Trophoblast cell (in vitro differentiated cells and primary cell): ENCODE data around the gene OTUB1.

Experiments
- DNase-seq, 2 donors: peaks; one replicate each; pipeline ENCODE4 v3.0.0-alpha.2; 2016
- H2AFZ ChIP-seq: 2 replicates; pipeline ENCODE4 v1.6.1; 2013; ENCODE audit warnings: low read length, moderate library complexity, mild to moderate bottlenecking; ENCODE audit not compliant: insufficient read depth, poor library complexity
- H2AK5ac ChIP-seq: 2 replicates; pipeline ENCODE4 v1.6.1; 2013; ENCODE audit warnings: mild to moderate bottlenecking, low read length
- H2BK120ac ChIP-seq: 2 replicates; pipeline ENCODE4 v1.6.1; 2013; ENCODE audit warnings: low read length, mild to moderate bottlenecking, moderate library complexity; ENCODE audit not compliant: insufficient read depth, poor library complexity
- H2BK12ac ChIP-seq: 2 replicates; pipeline ENCODE4 v1.6.1; 2013; ENCODE audit warnings: mild to moderate bottlenecking, low read length, moderate library complexity
- H2BK5ac ChIP-seq: 2 replicates; pipeline ENCODE4 v1.6.1; 2013; ENCODE audit warnings: low read length, low read depth, moderate library complexity, mild to moderate bottlenecking; ENCODE audit not compliant: poor library complexity
- H3K14ac ChIP-seq: 2 replicates; pipeline ENCODE4 v1.6.1; 2013; ENCODE audit warnings: mild to moderate bottlenecking, low read length
- H3K18ac ChIP-seq: 2 replicates; pipeline ENCODE4 v1.6.1; 2013; ENCODE audit warnings: mild to moderate bottlenecking, low read length
- H3K23ac ChIP-seq: 2 replicates; pipeline ENCODE4 v1.6.1; 2013; ENCODE audit warnings: low read length
- H3K27ac ChIP-seq: 2 replicates; pipeline ENCODE4 v1.5.1; 2013; ENCODE audit warnings: low read depth, mild to moderate bottlenecking, inconsistent platforms, low read length, moderate library complexity
- H3K27me3 ChIP-seq: 2 replicates; pipeline ENCODE4 v1.6.1; 2013; ENCODE audit warnings: inconsistent platforms, mild to moderate bottlenecking, low read length, moderate library complexity; ENCODE audit not compliant: insufficient read depth
- H3K36me3 ChIP-seq, 2 experiments: 1 replicate in 1 of 2; 2 replicates in 1 of 2; pipeline ENCODE4 v1.6.1; 2013; ENCODE audit warnings: low read length in 2 of 2, mild to moderate bottlenecking in 2 of 2, moderate library complexity in 1 of 2; ENCODE audit not compliant: insufficient read depth in 2 of 2, control insufficient read depth in 1 of 2
- H3K4ac ChIP-seq: 2 replicates; pipeline ENCODE4 v1.6.1; 2013; ENCODE audit warnings: low read depth, mild to moderate bottlenecking, low read length, moderate library complexity
- H3K4me1 ChIP-seq, 2 experiments: 1 replicate in 1 of 2; 2 replicates in 1 of 2; pipeline ENCODE4 v1.6.1; 2013; ENCODE audit warnings: low read length in 2 of 2, mild to moderate bottlenecking in 2 of 2, moderate library complexity in 1 of 2; ENCODE audit not compliant: insufficient read depth in 2 of 2, control insufficient read depth in 1 of 2
- H3K4me2 ChIP-seq: 2 replicates; pipeline ENCODE4 v1.6.1; 2013; ENCODE audit warnings: inconsistent platforms, mild to moderate bottlenecking, low read length, moderate library complexity
- H3K4me3 ChIP-seq: 2 replicates; pipeline ENCODE4 v1.5.1; 2013; ENCODE audit warnings: mild to moderate bottlenecking, low read depth, low read length, inconsistent platforms
- H3K79me1 ChIP-seq: one replicate; pipeline ENCODE4 v1.6.1; 2013; ENCODE audit warnings: low read length
- H3K79me2 ChIP-seq: 2 replicates; pipeline ENCODE4 v1.6.1; 2013; ENCODE audit warnings: low read length, mild to moderate bottlenecking; ENCODE audit not compliant: control insufficient read depth, insufficient read depth, poor library complexity
- H3K9ac ChIP-seq: 2 replicates; pipeline ENCODE4 v1.6.1; 2013; ENCODE audit warnings: mild to moderate bottlenecking, low read length
- H3K9me3 ChIP-seq: 2 replicates; pipeline ENCODE4 v1.6.1; 2013; ENCODE audit warnings: low read depth, mild to moderate bottlenecking, control low read depth, inconsistent platforms, low read length; ENCODE audit not compliant: insufficient read depth
- H4K12ac ChIP-seq: 2 replicates; pipeline ENCODE4 v1.6.1; 2013; ENCODE audit warnings: low read depth, mild to moderate bottlenecking, low read length, moderate library complexity
- H4K8ac ChIP-seq: 2 replicates; pipeline ENCODE4 v1.6.1; 2013; ENCODE audit warnings: low read depth, mild to moderate bottlenecking, low read length, moderate library complexity
- H4K91ac ChIP-seq: one replicate; pipeline ENCODE4 v1.6.1; 2013; ENCODE audit warnings: low read depth, mild to moderate bottlenecking, low read length, moderate library complexity
- WGBS: extraction: QIAGEN DNeasy Blood & Tissue Kit; methylation state at CpG from one replicate; pipeline ENCODE4 v1.1.7; 2013; ENCODE audit warnings: missing lambda C conversion rate; ENCODE audit not compliant: insufficient read length, insufficient coverage; ENCODE audit errors: extremely low coverage; 5-methylcytosine and 5-hydroxymethylcytosine counted together

The OTUB1 gene

GRCh38 chr11:63991558-63991957, 5.3 kb downstream of the OTUB1 start:
- Histone ChIP-seq H4K12ac (no peak overlapping the region), H3K4me2 (no peak overlapping the region), H2BK12ac (no peak overlapping the region), H3K36me3 (peaks cover 54 to 66% of the 10 kb centered on the region in 2 experiments), H3K4me1 (peaks cover 8 to 10% of the 10 kb centered on the region in 2 experiments), H3K9me3 (no peaks in the 10 kb centered on the region), H3K4me3 (no peak overlapping the region), H3K9ac (no peak overlapping the region), H2AFZ (no peak overlapping the region), H2AK5ac (no peak overlapping the region), H3K27ac (no peak overlapping the region), H4K8ac (no peak overlapping the region), H4K91ac (no peak overlapping the region), H3K79me1 (peaks cover 6% of the 10 kb centered on the region), H2BK120ac (no peak overlapping the region), H3K23ac (no peak overlapping the region), H3K79me2 (peaks cover 11% of the 10 kb centered on the region), H3K18ac (no peak overlapping the region), H3K4ac (no peak overlapping the region), H3K27me3 (no peaks in the 10 kb centered on the region), H3K14ac (no peak overlapping the region), H2BK5ac (no peak overlapping the region)
- DNase-seq, result no peak
- no CpG with 5 or more reads among the region's 10 CpGs for WGBS

- Histone ChIP-seq H3K14ac (no peak overlapping the region), H3K4ac (no peak overlapping the region), H3K27me3 (no peaks in the 10 kb centered on the region), H4K12ac (no peak overlapping the region), H3K4me1 (peaks cover 0 to 2% of the 10 kb centered on the region in 2 experiments), H4K8ac (no peak overlapping the region), H3K79me1 (no peaks in the 10 kb centered on the region), H3K9me3 (no peaks in the 10 kb centered on the region), H2AFZ (no peak overlapping the region), H3K18ac (no peak overlapping the region), H3K79me2 (no peaks in the 10 kb centered on the region), H2BK120ac (no peak overlapping the region), H2AK5ac (no peak overlapping the region), H3K23ac (no peak overlapping the region), H2BK5ac (no peak overlapping the region), H4K91ac (no peak overlapping the region), H3K9ac (no peak overlapping the region), H3K4me3 (no peak overlapping the region), H3K36me3 (peaks cover 68 to 74% of the 10 kb centered on the region in 2 experiments), H3K27ac (no peak overlapping the region), H2BK12ac (no peak overlapping the region), H3K4me2 (no peak overlapping the region)
- no CpG with 5 or more reads among the region's 5 CpGs for WGBS
- no peak for DNase-seq
These were observed 6.9 kb downstream of the OTUB1 start for GRCh38 chr11:63993100-63993499.

DNA sequence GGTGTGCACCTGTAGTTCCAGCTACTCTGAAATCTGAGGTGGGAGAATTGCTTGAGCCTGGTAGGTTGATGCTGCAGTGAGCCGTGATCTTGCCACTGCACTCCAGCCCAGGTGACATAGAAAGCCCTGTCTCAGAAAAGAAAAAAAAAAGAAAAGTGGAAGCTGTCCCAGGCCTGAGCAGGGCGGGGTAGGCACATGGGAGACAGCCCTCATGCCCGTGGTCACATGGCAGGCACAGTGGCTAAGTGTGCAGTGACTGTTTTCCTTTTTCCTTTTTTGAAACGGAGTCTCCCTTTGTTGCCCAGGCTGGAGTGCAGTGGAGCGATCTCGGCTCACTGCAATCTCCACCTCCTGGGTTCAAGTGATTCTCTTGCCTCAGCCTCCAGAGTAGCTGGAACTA, 7.8 kb downstream of the OTUB1 start:
- Histone ChIP-seq H3K36me3 (peaks cover 66 to 69% of the 10 kb centered on the region in 2 experiments), H3K4me1 (peaks cover 6 to 7% of the 10 kb centered on the region in 2 experiments), H2AFZ (no peak overlapping the region), H2BK5ac (no peak overlapping the region), H4K91ac (no peak overlapping the region), H4K8ac (no peak overlapping the region), H3K4me3 (no peak overlapping the region), H3K4ac (no peak overlapping the region), H3K79me2 (no peaks in the 10 kb centered on the region), H2BK120ac (no peak overlapping the region), H2BK12ac (no peak overlapping the region), H2AK5ac (no peak overlapping the region), H3K79me1 (no peaks in the 10 kb centered on the region), H3K14ac (no peak overlapping the region), H3K27ac (no peak overlapping the region), H4K12ac (no peak overlapping the region), H3K4me2 (no peak overlapping the region), H3K27me3 (no peaks in the 10 kb centered on the region), H3K9me3 (no peaks in the 10 kb centered on the region), H3K9ac (no peak overlapping the region), H3K23ac (no peak overlapping the region), H3K18ac (no peak overlapping the region)
- no peak for DNase-seq
- WGBS, result no CpG with 5 or more reads among the region's 6 CpGs

GRCh38 chr11:63996512-63996911, 10.3 kb downstream of the OTUB1 start:
- Histone ChIP-seq H4K8ac (no peak overlapping the region), H3K9ac (no peak overlapping the region), H2AK5ac (no peak overlapping the region), H3K27me3 (no peaks in the 10 kb centered on the region), H3K4me3 (no peak overlapping the region), H3K27ac (no peak overlapping the region), H3K9me3 (no peaks in the 10 kb centered on the region), H4K12ac (no peak overlapping the region), H2BK5ac (no peak overlapping the region), H4K91ac (no peak overlapping the region), H3K14ac (no peak overlapping the region), H3K36me3 (peaks cover 52 to 54% of the 10 kb centered on the region in 2 experiments), H3K79me2 (no peaks in the 10 kb centered on the region), H2BK120ac (no peak overlapping the region), H3K79me1 (no peaks in the 10 kb centered on the region), H2AFZ (no peak overlapping the region), H3K4me1 (peaks cover 15% of the 10 kb centered on the region in 2 experiments), H3K4ac (no peak overlapping the region), H3K23ac (no peak overlapping the region), H3K4me2 (no peak overlapping the region), H2BK12ac (no peak overlapping the region), H3K18ac (no peak overlapping the region)
- WGBS, result no CpG with 5 or more reads among the region's 18 CpGs
- no peak for DNase-seq
